Esophagus mucosa (tissue), 1 donor: Measurements from ENCODE around the gene YWHAQ. TPM values are rescaled to one million over a fixed set of nuclear protein-coding genes. Genes with fewer than 3 reads are reported as not detected.

Experiments
- ATAC-seq: fragments of 200-7000 bp; cut with Tn5 transposase; one replicate; pipeline ENCODE4 v1.9.1; 2020
- total RNA-seq: library from RNA; stranded (reverse); gene quantifications from one replicate; pipeline ENCODE4 v1.2.4, GENCODE V29; 2023
- donor health status: DM: yes; HTN: yes; CAD: no.

The YWHAQ gene
- total RNA-seq, 1 donor from 2014 or later = 392 TPM

DNA sequence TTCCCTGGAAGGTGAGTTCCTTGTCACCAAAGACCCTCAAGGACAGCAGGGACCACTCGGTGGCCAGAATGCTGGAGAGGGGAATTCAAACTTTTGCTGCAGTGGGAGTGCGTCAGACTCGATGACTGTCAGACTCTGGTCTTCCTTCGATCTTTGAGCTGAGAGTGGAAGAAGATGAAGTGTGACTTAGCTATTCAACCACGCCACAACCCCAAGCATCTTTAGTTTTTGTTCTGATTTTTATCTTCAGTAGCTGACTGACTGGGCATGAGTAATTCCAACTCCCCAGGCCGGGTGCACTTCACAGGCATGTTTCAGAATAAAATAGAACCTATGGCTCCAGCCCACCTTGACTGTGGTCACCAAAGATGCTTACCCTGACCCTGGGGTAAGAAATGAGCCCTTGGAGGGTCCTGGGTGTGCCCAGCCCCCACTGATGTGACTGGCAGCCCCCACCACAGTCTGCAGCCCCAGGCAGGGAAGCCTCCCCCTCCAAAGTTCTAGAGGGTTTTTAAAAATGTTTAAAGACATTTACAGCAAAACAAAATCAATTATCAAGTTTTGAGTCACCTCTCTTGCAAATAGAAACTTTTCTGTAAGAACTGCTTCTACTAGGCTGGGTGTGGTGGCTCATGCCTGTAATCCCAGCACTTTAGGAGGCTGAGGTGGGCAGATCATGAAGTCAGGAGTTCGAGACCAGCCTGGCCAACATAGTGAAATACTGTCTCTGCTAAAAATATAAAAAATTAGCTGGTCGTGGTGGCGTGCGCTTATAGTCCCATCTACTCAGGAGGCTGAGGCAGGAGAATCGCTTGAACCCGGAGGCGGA, 24.9 kb upstream of the YWHAQ start:
- ATAC-seq = no peak

DNA sequence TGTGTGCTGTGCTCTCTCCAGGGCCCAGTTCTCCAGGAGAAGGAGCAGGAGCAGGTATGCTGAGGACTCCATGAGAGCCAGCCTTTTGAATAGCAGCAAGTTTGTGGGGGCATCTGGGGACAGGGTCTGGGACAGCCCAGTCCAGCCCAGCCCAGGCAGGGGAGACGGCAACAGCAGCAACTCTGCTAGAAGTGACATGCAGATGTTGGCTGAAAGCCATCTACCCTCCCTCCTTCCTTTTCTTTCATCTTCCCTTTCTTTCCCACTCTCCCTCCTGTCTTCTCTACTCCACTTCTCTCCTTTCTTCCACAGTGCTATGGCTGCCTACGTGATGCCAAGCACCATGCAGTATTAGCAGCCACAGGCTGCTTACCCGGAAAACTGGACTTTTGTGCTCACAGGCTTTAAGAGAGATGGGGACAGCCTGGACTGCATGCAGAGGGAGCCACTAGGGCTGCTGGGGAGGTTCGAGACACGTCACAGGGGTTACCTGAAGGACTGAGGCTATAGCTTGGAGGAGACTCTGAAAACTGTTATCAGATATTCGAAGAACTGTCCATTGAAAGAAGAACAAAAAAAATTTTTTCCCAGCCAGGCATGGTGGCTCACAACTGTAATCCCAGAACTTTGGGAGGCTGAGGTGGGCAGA, 23.8 kb upstream of the YWHAQ start:
- ATAC-seq = peak; percentile 33

DNA sequence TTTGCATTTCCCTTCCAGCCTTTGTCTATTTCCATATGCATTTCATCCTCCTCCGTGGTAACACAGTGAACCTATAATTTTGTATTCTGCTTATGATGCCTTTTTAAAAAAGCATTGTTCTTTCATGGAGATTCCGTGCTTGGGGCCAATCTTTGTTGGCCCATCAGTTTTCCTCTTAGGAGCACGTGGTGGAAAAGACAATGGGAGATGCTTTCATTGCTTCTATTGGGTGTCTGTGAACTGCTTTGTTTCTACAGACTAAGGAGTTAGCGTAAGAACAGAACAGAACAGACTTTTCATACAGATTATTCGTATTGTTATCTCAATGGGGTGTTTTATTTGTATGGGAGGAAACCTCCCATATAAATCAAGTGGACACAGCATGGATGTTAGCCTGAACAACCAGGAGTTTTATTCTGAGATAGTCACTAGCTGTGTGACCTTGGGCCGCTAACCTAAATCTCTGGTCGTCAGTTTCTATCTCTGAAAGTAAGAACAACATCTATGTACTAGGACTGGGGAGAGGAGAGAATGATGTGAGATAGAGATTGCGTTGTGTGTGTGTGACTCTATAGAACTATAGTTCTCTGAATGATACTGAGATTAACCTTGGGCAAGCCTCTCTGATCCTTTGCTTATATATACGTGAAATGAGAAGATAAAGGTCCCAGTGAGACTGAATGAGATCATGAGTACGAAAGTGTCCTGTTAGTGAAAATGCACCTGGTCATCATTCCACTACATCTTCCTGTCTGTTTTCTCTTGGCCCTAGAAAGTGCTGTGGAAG, 22.9 kb upstream of the YWHAQ start:
- ATAC-seq = no peak

DNA sequence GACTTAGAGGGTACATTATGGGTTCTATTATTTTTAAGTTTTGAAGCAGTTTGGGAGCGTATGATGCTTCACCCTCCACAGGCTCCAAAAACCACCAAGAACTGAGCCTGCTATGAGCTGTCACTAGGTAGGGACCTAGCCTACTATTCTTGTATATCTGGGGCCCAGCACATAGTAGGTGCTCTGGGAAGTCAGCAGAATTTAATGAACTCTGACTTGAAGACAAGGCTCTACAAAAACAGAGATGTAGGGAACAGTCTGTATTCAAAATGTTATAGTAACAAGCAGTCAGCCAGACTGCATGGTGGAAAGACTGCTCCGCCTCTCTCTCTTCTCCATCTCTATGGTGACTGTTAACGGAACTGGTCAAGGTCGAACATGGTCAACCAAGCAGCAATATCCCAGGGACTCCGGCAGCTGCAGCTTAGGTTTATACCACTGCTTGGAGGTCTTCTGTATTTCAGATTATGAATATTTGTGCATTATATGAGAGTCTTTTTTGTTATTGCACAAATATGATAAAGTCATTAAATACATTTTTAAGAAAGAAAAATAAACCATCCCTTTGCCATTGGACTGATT, 22.2 kb upstream of the YWHAQ start:
- no peak for ATAC-seq

DNA sequence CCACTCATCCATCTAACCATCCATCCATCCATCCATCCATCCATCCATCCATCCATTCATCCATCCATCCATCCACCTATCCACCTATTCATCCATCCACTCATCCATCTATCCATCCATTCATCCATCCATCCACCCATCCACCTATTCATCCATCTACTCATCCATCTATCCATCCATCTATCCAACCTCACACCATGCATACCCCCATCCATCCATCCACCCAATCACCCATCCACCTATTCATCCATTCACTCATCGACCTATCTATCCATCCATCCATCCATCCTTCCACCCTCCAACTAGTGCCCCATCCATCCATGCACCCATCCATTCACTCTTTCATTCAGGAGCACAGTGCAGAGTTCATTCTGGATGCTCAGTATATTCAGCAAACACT, 21.5 kb upstream of the YWHAQ start:
- no peak for ATAC-seq

DNA sequence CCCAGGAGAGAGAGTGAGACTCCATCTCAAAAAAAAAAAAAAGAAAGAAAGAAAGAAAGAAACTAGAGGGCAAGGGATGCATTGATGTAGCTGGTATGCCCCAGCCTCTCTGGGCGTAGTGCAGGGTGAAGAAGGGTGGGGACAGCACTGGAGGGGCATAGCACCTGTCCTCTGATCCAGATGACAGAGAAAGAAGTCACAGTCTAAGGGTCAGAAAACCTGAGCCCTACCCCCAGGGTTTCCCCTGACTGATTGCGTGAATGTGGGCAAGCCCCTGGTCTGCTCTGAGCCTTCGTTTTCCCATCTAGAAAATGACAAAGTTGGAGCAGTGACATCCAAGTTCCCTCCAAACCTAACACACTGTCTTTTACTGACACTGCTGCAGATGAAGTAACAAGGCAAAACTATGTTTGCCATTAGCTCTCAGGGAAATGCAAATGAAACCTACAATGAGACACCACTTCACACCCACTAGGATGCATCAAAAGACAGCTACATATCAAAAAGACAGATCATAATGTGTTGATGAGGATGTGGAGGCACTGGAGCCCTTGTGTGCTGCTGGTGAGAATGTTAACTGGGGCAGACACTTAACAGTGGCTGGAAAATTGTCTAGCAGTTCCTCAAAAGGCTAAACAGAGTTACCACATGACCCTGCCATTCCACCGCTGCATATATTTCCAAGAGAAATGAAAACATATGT, 19.5 kb upstream of the YWHAQ start:
- no peak for ATAC-seq

DNA sequence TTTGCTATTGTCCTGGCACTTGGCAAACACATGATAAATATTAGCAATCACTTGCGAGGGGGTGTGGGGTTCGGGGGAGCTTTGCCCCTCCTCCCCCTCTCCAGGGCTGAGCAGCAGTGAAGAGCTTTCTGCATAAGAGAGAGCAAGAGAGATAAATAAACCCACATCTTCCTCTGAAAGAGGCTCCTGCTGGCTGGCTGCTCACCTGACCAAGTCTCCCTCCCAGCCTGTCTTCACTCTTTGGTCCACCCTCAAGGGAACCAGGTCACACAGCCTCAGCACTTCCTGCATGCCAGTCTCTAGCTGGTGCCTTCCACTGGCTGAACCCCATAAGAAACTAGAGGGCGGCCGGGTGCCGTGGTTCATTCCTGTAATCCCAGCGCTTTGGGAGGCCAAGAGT, 18.5 kb upstream of the YWHAQ start:
- no peak for ATAC-seq

DNA sequence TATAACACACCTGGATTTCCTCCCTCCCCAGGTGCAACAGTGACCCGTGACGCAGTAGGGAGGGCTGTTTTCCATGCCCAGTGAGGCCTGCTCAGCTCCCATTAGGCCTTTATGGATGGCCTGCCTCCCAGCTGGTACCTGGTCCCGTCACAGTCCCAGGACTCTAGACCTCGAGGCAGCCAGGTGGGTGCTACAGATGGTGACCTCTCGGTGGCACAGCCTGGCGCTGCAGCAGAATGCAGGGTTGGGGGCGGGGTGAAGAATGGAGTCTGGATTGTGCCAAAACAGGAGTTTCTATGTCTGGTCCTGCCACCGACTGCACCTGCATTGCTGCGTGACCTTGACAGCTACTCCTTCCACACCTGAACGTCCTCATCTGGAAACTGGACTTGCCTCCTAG, 18.0 kb upstream of the YWHAQ start:
- no peak for ATAC-seq

DNA sequence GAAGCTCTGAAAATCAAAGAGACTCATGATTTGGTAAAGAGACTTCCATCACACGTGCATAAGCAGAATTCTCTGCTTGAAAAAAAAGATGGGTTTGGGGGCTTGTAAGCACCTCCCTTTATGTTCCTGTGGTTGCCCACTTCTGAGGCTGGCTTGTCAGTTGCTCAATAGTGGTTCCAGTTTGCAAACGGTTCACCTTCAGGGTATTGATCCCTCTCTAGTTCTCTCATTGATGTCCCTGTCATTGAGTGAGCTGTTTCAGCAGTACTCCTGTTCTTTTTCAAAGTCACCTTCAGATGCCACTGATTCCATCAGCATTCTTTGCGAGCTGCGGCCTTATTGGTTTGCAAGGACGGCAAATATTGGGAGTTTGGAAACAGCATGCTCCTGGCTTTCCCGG, 17.1 kb upstream of the YWHAQ start:
- ATAC-seq = no peak

DNA sequence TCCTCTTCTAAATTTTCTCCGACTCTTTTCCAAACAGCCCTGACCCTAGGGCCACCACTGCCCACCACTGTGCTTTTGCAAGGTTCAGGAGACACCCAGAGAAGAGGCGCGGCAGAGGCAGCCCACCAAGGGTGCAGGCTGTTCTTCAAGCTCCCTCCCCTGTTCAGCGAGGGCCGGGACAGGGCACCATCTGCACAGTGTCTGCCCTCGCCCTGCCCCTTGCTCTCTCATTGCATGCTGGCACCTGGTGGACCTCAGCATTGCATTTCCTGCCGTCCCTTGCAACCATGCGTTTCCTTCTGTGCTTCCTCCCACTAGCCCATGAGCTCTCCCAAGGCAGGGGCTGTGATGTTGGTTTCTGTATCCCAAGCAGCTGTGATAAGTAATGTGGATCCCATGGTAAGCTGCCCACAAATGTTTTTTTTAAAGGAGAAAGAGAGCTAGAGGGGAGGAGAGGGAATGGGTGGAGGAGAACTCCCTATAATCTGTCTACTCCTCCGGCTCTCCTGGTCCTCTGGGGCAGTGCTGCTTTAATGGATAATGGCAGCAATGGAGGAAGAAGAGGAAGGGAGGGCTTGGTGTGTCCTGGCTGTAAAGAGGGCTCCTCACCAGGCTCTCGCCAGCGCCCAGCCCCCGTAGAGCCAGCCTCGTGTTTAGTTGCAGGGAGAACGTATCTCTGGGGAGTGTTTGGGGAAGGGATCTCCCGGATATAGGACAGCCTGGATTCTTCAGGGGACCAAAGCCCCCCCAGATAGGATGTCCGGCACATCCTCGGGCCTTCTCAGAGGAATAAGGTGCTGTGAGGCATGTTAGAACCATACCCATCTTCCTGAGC, 15.6 kb upstream of the YWHAQ start:
- ATAC-seq = no peak

DNA sequence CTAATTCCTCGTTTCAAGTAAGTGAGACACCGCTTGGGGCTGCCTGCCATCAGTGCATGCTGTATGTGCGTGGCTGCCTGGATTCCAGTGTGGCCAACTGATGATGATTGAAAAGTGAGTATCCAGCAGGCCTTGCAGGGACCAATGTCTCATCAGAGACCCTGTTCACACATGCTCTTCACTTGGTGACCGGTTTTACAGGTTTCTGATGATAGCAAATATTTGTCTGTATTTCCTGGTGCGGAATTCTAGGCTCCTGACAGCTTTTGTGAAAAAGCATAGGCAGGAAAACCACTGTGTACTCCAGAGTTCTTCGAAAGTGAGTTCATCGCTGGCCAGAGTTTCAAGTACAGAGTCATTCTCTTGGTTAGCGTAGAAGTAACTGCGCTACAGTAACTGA, 13.8 kb upstream of the YWHAQ start:
- peak; percentile 92 for ATAC-seq

DNA sequence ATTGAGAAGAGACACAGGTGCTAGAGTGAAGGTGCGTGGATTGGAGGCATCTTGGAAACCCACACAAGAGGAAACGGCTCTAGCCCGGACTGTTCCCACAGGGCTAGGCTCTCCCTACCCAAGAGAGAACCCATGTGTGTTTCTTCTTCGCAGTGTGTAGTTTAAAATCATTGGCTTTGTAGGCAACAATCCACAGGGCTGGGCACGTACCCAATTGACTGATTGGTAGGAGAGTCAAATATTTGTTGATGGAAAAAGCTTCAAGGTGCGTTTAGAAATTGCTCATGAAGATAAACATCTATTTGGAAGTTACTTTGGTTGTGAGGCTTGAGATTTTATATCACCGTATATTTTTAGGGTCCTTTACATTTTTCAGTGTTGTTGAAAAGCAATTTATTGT, 13.2 kb upstream of the YWHAQ start:
- no peak for ATAC-seq

DNA sequence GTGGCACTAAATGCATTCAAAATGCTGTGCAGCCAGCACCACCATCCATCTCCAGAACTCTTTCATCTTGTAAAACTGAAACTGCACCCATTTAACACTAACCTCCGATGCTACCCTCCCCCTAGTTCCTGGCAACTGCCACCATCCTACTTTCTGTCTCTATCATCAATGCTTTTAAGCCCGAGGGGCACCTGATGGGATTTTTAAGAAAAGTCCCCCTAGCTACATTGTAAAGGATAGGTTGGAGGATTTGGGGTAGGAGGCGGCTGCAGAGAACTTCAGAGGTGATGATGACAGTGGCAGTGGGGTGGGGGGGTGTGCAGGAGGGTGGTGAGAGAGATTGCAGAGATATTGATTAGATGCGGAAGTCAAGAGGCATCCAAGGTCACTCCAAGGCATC, 10.8 kb upstream of the YWHAQ start:
- ATAC-seq = no peak

DNA sequence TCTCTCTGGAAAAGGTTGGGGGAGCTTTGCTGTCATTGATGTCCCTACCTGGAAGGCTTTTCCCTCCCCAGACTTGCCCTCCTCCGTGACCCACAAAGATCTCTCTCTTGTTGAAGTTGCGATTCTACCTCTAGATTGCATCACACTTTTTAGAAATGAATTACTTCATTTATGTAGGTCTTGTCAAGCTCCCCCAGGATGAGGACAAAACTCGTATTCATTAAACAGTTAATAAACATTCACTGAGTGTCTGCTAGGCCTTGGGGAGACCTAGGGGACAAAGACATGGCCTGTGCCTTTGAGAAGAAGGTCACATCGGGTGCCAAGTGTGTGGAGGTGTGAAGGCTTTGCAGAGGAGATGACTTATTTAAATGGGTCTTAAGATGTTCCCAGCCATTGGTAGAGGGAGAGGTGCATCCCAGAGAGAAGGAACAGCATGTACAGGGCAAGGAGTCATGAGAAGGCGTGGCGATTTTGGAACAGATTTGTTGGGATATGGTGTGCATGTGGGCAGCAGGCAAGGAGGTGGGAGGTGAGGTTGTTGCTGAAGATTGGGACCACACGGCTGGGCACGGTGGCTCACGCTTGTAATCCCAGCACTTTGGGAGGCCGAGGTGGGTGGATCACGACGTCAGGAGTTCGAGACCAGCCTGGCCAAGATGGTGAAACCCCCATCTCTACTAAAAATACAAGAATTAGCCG, 9.8 kb upstream of the YWHAQ start:
- ATAC-seq = no peak

DNA sequence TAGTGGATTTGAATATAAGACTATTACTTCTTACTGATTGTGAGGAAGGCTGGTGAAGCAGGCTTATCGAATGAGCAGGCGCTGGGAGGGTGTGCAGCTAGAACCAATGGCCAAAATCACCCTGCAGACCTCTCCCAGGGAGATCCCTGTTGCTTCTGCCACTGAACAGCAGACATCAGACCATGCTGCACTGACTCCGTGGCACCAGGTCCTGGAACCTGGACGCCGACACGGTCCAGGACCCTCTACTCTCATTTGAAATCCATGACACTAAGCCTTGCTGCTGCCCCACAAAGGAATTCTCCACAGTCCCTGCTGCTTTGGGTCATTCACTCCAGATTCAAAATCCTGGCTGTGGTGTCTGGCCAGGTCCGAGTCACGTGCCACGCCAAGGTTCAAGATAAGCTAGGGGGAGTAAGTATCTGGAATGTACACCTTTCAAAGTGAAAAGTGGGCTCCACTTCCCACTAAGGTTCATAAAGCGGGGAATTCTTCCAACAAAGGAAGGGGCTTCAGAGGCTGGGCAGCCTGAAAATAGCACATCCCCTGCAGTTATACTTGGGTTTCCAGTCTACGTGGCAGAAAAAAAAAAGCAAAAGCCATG, 9.0 kb upstream of the YWHAQ start:
- ATAC-seq = no peak

DNA sequence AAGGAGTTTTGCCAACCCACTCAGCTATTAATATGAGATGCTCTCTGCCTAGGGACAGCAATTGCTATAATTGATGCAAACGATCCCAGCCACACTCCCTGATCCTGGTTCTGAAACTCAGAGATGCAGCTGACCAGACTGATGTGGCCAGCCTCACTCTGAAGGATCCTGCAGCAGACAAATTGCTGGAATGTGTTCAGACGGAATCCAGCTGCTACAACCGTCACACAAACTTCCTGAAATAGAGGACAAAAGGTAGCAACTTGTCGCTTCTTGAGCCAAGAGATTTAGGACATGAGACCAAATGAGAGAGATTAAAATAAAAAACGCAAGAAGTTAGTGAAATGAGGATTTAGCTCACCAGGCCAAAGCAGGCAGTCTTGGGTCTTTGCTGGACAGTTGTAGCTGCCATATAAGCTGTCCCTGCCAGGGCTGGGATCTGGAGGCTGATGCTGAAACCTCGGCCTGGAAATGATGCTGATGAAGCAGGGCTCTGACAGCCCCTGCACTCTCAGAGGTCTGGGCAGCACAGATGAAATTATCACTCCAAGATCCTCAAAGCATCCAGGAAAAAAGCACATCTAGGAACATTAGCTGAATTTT, 8.3 kb upstream of the YWHAQ start:
- no peak for ATAC-seq

DNA sequence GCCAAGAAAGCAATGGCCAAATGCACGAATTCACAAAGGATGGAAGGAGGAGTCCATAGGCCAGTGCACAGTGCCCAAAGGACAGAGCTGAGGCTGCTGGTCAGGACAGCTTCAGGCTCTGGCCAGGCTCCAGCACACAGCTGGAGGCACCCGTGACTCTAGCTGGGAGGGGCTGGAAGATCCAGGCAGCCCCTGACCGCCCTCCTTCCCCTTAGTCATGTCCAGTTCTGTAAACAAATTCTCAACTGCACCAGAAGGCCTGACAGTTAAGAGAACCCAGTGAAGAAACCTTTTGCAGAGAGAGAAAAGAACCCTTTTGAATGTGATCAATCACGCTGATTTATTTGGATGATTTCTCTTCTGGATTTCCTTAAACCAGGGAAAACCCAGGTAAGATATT, 7.7 kb upstream of the YWHAQ start:
- peak; percentile 48 for ATAC-seq

DNA sequence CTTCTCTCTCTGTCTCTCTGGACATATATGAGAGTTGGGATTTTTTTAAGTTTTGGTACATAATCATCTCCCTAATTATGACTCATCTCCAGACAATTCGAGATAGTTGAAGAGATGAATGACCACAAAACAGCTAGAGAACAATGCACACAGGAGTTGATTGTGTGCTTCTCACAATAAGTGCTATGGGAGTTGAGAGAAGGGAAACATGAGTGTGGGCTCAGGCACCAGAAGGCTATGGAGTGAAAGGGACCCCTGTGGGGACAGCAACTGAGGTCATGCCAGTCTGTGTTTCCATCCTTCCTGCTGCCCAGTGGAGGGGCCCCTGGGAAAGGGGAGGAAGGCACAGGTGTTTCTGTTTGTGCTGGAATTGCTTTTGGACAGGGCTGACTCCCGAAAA, 6.5 kb upstream of the YWHAQ start:
- no peak for ATAC-seq

DNA sequence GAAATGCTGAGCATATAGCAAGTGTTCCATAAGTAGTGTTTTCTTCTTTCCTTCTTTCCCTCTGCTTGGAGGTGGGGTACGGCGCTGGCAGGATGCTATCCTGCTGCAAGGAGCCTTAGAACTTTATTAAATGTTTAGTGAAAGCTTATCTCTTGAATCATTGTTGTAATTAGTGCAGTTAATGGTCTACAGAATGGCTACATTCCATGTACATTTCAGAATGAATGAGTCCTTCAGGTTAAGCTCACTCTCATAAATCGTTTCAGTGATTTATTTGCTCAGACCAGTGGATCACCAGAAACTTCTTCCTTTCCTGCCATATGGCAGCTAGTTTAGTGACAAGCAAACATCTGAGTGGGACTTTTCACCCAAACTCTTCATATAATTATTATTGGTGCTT, 3.3 kb upstream of the YWHAQ start:
- ATAC-seq = no peak
